Activated T-helper 1 cell treated with anti-CD3 and anti-CD28 coated beads, Interleukin-2, amount 50 U/mL, for 16 hours (primary cell): ENCODE measurements around the gene FAM47E.

Experiments used
- DNase-seq, 2 donors: peaks; one replicate each; pipeline ENCODE4 v3.0.0-alpha.2; 2020; ENCODE audit warnings: low read depth in 1 of 2, low spot score in 1 of 2

Gene FAM47E

GRCh38 chr4:76298227-76298626 is 46.7 kb downstream of the FAM47E start:
- no peak for DNase-seq

- DNase-seq: no peak
These were observed 48.5 kb downstream of the FAM47E start for GRCh38 chr4:76300012-76300411.

GRCh38 chr4:76301068-76301774 is 49.7 kb downstream of the FAM47E start:
- DNase-seq: no peak

GRCh38 chr4:76301775-76302162 is 50.2 kb downstream of the FAM47E start:
- DNase-seq: no peak

GRCh38 chr4:76302826-76303438 is 51.4 kb downstream of the FAM47E start:
- no peak for DNase-seq

- DNase-seq: no peak
These were observed 53.6 kb downstream of the FAM47E start for GRCh38 chr4:76305033-76305687.

GRCh38 chr4:76305971-76306881 is 54.7 kb downstream of the FAM47E start, which contains the start of gene STBD1:
STBD1 (plus strand) TSS chr4:76306733; CDS start chr4:76306770, 37 bp downstream.
- DNase-seq: no peak

- DNase-seq: no peak
These were observed 55.5 kb downstream of the FAM47E start for GRCh38 chr4:76306882-76307659.

GRCh38 chr4:76307660-76308014 is 56.1 kb downstream of the FAM47E start:
- no peak for DNase-seq

- no peak for DNase-seq
These were observed 57.0 kb downstream of the FAM47E start for GRCh38 chr4:76308548-76308947.

- no peak for DNase-seq
These were observed 58.5 kb downstream of the FAM47E start for GRCh38 chr4:76309939-76310550.

- DNase-seq: no peak
These were observed 59.2 kb downstream of the FAM47E start for GRCh38 chr4:76310683-76311082.

GRCh38 chr4:76311896-76312331 is 60.4 kb downstream of the FAM47E start:
- DNase-seq: no peak

GRCh38 chr4:76312457-76312856 is 60.9 kb downstream of the FAM47E start:
- no peak for DNase-seq

GRCh38 chr4:76313547-76313946 is 62.0 kb downstream of the FAM47E start:
- DNase-seq: no peak

- no peak for DNase-seq
These were observed 63.9 kb downstream of the FAM47E start for GRCh38 chr4:76315267-76315918.

- no peak for DNase-seq
These were observed 64.6 kb downstream of the FAM47E start for GRCh38 chr4:76316131-76316530.

GRCh38 chr4:76322236-76322635 is 70.7 kb downstream of the FAM47E start:
- no peak for DNase-seq

- no peak for DNase-seq
These were observed 73.6 kb downstream of the FAM47E start for GRCh38 chr4:76325072-76325471.

- no peak for DNase-seq
These were observed 75.0 kb downstream of the FAM47E start for GRCh38 chr4:76326515-76326914.
